Raji (cell line): ENCODE measurements around the gene POLR2E.

Experiments used
- POLR2A ChIP-seq: IDR thresholded peaks from 2 replicates; pipeline ENCODE4 v1.6.1; 2011; ENCODE audit warnings: low read depth, low read length, control low read depth; ENCODE audit not compliant: insufficient read depth

Gene POLR2E

GRCh38 chr19:1063030-1063908 lies 31.9 kb downstream of the POLR2E start:
- TF ChIP-seq POLR2A = no peak

- 0 out of 2 replicates have a peak, but pooled peaks have one; percentile 3 for TF ChIP-seq POLR2A
These were observed 32.7 kb downstream of the POLR2E start for GRCh38 chr19:1062387-1063029.

- 0 out of 2 replicates have a peak, but pooled peaks have one; percentile 5 for TF ChIP-seq POLR2A
These were observed 33.2 kb downstream of the POLR2E start for GRCh38 chr19:1061987-1062386.

GRCh38 chr19:1060689-1061088 lies 34.5 kb downstream of the POLR2E start:
- no peak for TF ChIP-seq POLR2A

- no peak for TF ChIP-seq POLR2A
These were observed 37.1 kb downstream of the POLR2E start for GRCh38 chr19:1058112-1058511.

GRCh38 chr19:1057176-1057855 lies 37.9 kb downstream of the POLR2E start:
- no peak for TF ChIP-seq POLR2A

- no peak for TF ChIP-seq POLR2A
These were observed 39.1 kb downstream of the POLR2E start for GRCh38 chr19:1055886-1056620.

GRCh38 chr19:1055028-1055425 lies 40.1 kb downstream of the POLR2E start:
- no peak for TF ChIP-seq POLR2A

GRCh38 chr19:1054102-1055027 lies 40.8 kb downstream of the POLR2E start:
- TF ChIP-seq POLR2A = no peak

- no peak for TF ChIP-seq POLR2A
These were observed 41.7 kb downstream of the POLR2E start for GRCh38 chr19:1053176-1054101.

- TF ChIP-seq POLR2A = no peak
These were observed 42.7 kb downstream of the POLR2E start for GRCh38 chr19:1052349-1052975.

- TF ChIP-seq POLR2A = no peak
These were observed 43.4 kb downstream of the POLR2E start for GRCh38 chr19:1051791-1052190.
